Calu3 (cell line): ENCODE data around the gene SSBP2. TPM values are rescaled to one million over a fixed set of nuclear protein-coding genes. Genes with fewer than 3 reads are reported as not detected.

Experiments used
- BruUV-seq: library from RNA; stranded (reverse); fragments of 400-500 nt; replicated peaks from 2 replicates; lab custom pipeline; 2021; lab: Mats Ljungman, UMichigan
- CTCF ChIA-PET: fragments of 300-600 bp; sonication (Branson Sonifier 250); formaldehyde crosslinking; loops from one replicate; lab custom pipeline; 2022; ENCODE audit warnings: antibody characterized with exemption; lab: Charles Lee
- DNase-seq: peaks from one replicate; pipeline ENCODE4 v3.0.0; 2022
- H3K27ac Mint-ChIP-seq: one replicate; pipeline ENCODE4 v1.8.0; 2022; ENCODE audit warnings: mixed read lengths; ENCODE audit not compliant: unreplicated experiment
- H3K27me3 Mint-ChIP-seq: one replicate; pipeline ENCODE4 v1.8.0; 2022; ENCODE audit warnings: mixed read lengths; ENCODE audit not compliant: unreplicated experiment
- H3K36me3 Mint-ChIP-seq: one replicate; pipeline ENCODE4 v1.8.0; 2022; ENCODE audit warnings: mild to moderate bottlenecking, moderate library complexity, mixed read lengths; ENCODE audit not compliant: insufficient read depth, unreplicated experiment
- H3K4me1 Mint-ChIP-seq: one replicate; pipeline ENCODE4 v1.8.0; 2022; ENCODE audit warnings: mild to moderate bottlenecking, low read depth, mixed read lengths; ENCODE audit not compliant: unreplicated experiment
- H3K4me3 Mint-ChIP-seq: one replicate; pipeline ENCODE4 v1.8.0; 2022; ENCODE audit warnings: mild to moderate bottlenecking, low read depth, moderate library complexity, mixed read lengths; ENCODE audit not compliant: unreplicated experiment
- H3K9me3 Mint-ChIP-seq: one replicate; pipeline ENCODE4 v1.8.0; 2022; ENCODE audit warnings: low read depth, mixed read lengths; ENCODE audit not compliant: unreplicated experiment
- intact Hi-C: fragments of 100-400 bp; cut with micrococcal nuclease; formaldehyde crosslinking; loops from one replicate; pipeline ENCODE4 v1.10.0; 2022; ENCODE audit not compliant: unreplicated experiment
- total RNA-seq: library from RNA; stranded (reverse); gene quantifications from 2 replicates; pipeline ENCODE4 v1.2.3, GENCODE V29; 2022
- TF ChIP-seq, protein P1 (sequence below): fragments of 200-600 bp; IDR thresholded peaks from one replicate; pipeline ENCODE4 v1.8.0; 2022; ENCODE audit warnings: antibody characterized with exemption; ENCODE audit not compliant: unreplicated experiment

SSBP2 gene
- total RNA-seq, 1 experiment from 2014 or later, result 18.9 TPM

DNA sequence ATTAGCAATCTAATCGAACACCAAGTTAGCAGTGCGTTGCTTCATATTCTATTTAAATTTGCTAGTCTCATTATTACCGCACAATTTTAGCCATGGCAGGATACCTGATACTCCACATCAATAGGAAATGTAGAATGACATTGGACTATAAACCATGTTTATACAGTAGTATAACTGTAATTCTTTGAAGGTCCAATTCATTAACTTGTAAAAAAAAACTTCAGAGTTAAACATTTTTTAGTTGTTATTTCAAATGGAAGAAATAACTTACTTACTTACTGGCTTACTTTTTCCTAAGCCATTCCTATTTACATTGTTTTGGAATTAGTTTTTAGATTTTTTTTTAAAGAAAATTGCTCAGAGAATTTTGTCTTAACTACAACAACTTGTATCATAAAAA lies 321.5 kb downstream of the SSBP2 start:
- Mint-ChIP-seq H3K36me3 (no peaks in the 10 kb centered on the region), H3K9me3 (no peaks in the 10 kb centered on the region), H3K27me3 (no peaks in the 10 kb centered on the region), H3K4me3 (no peak overlapping the region), H3K4me1 (peaks cover 33% of the 10 kb centered on the region), H3K27ac (no peak overlapping the region)
- BruUV-seq, result no TSS peak
- intact Hi-C loops, result loop anchor here (5.0 to 10.0 kb wide), 4 partner anchors 408 to 675 kb away; partner anchors contain the start of gene ATG10
- DNase-seq, result no peak
- CTCF ChIA-PET, result no interaction called here
- TF ChIP-seq, protein P1, sequence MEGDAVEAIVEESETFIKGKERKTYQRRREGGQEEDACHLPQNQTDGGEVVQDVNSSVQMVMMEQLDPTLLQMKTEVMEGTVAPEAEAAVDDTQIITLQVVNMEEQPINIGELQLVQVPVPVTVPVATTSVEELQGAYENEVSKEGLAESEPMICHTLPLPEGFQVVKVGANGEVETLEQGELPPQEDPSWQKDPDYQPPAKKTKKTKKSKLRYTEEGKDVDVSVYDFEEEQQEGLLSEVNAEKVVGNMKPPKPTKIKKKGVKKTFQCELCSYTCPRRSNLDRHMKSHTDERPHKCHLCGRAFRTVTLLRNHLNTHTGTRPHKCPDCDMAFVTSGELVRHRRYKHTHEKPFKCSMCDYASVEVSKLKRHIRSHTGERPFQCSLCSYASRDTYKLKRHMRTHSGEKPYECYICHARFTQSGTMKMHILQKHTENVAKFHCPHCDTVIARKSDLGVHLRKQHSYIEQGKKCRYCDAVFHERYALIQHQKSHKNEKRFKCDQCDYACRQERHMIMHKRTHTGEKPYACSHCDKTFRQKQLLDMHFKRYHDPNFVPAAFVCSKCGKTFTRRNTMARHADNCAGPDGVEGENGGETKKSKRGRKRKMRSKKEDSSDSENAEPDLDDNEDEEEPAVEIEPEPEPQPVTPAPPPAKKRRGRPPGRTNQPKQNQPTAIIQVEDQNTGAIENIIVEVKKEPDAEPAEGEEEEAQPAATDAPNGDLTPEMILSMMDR, result no peak

- Mint-ChIP-seq H3K27ac (no peak overlapping the region), H3K9me3 (no peaks in the 10 kb centered on the region), H3K4me1 (peaks cover 36% of the 10 kb centered on the region), H3K36me3 (no peaks in the 10 kb centered on the region), H3K27me3 (no peaks in the 10 kb centered on the region), H3K4me3 (no peak overlapping the region)
- TF ChIP-seq, protein P1, result no peak
- DNase-seq, result no peak
- CTCF ChIA-PET, result no interaction called here
- intact Hi-C loops, result loop anchor here (5.0 to 10.0 kb wide), 4 partner anchors 408 to 676 kb away; partner anchors contain the start of gene ATG10
- BruUV-seq, result no TSS peak
Measured at GRCh38 chr5:81428861-81429260, 322.0 kb downstream of the SSBP2 start.

DNA sequence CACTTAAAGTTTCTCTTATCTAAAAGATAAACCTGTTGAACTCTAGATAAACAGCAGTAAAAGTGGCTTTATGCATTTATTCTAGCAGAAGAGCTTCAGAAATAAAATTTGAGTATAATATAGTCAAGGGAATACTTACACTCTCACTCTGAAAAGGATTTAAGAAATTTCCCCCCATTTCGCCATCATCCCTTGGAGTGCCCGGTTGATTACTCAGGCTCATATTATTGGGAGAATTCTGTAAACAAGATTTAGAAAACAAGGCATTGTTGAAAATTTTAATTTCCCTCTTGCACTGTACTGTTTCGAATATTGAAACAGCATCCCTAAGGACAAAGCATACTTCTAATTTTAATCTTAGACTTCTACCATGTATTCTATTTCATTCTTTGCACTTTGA lies 322.5 kb downstream of the SSBP2 start:
- H3K36me3 Mint-ChIP-seq, result no peaks in the 10 kb centered on the region
- no peaks in the 10 kb centered on the region for H3K9me3 Mint-ChIP-seq
- CTCF ChIA-PET, result no interaction called here
- H3K4me3 Mint-ChIP-seq, result no peak overlapping the region
- intact Hi-C loops, result loop anchor here (5.0 to 10.0 kb wide), 4 partner anchors 409 to 676 kb away; partner anchors contain the start of gene ATG10
- BruUV-seq, result no TSS peak
- no peak overlapping the region for H3K27ac Mint-ChIP-seq
- DNase-seq, result no peak
- H3K4me1 Mint-ChIP-seq, result peaks cover 36% of the 10 kb centered on the region
- TF ChIP-seq, protein P1, result no peak
- no peaks in the 10 kb centered on the region for H3K27me3 Mint-ChIP-seq

DNA sequence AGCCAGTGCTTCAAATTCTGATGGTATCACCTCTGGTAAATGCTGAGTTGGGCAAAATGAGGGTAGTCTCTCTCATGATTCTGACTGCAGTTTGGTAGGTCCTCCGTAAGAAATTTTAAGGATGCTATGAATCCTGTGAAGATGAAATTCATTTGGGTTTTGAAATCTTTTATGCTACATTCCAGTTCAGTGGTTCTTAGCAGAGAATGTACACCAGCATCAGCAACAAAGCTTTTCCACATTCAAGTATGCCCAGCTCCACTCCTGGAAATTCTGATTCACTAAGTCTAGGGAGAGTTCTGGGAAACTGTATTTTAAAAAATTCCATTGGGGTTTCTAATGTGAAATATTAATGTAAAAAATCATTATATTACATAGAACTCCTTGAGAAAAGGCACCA lies 323.3 kb downstream of the SSBP2 start:
- TF ChIP-seq, protein P1, result no peak
- no peak overlapping the region for H3K4me3 Mint-ChIP-seq
- CTCF ChIA-PET, result no interaction called here
- H3K4me1 Mint-ChIP-seq, result peaks cover 43% of the 10 kb centered on the region
- intact Hi-C loops, result loop anchor here (5.0 to 10.0 kb wide), 4 partner anchors 410 to 677 kb away; partner anchors contain the start of gene ATG10
- no peak for DNase-seq
- H3K27me3 Mint-ChIP-seq, result no peaks in the 10 kb centered on the region
- no TSS peak for BruUV-seq
- H3K27ac Mint-ChIP-seq, result no peak overlapping the region
- H3K36me3 Mint-ChIP-seq, result peaks cover 5% of the 10 kb centered on the region
- no peaks in the 10 kb centered on the region for H3K9me3 Mint-ChIP-seq
